NCI-H146 treated with DMSO at 0.1 percent for 48 hours (cell line): ENCODE measurements around the gene CHIA.
"Not testable (repeated sequence)": the region's sequence is repeated elsewhere in the genome, so short reads cannot be mapped to it uniquely, and the experiment has no call there.

Experiments
- DNase-seq: peaks from one replicate; lab custom pipeline; 2025; ENCODE audit not compliant: unreplicated experiment; lab: John Stamatoyannopoulos, UW

CHIA gene

DNA sequence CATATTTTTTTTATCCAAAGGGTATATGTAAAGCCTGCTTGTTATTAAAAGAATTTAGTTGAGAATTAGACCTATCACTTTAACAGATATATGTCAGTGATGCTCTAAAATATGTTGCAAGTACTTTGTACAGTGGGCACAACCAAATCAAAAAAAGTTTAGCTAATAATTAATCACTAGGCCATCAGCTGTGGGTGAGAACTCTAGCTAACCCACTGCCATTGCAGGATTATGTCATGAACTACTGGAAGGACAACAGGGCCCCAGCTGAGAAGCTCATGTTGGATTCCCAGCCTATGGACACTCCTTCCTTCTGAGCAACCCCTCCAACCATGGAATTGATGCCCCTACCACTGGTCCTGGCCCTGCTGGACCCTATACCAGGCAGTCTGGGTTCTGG is 6.8 kb upstream of the CHIA start:
- DNase-seq: no peak

DNA sequence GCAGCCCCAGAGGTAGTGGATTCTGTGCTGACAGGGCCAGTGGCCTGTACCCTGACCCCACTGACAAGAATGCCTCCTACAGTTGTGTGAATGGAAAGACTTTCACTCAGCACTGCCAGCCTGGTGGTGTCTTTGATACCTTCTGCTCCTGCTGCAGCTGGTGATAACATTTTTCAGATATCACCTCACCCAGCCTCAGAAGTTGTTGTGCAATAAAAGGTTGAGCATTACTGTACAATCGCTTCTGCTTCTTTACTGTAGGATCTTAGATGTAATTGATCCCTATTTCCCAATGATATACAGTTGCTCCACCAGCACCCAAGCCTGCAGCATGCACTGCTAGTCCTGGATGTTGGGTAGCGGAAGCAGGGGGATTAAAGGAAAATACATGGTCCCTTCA is 4.8 kb upstream of the CHIA start:
- DNase-seq: no peak

DNA sequence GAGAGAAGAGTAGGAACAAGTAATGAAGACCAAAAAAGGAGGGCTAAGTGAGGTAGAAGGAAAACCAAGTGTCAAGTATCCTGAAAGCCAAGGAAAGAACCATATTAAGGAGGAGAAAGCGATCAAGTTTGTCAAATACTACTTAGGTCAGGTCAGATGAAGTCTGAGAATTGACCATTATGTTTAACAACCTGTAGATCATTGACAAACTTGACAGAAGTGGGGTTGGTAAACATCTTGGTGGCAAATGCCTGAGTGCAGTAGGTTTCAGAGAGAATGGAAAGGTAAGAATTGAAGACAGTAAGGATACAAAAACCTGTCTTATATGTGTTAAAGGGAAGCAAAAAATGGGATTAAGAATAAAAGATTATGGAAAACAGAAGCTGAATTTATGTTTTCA is 3.7 kb upstream of the CHIA start:
- no peak for DNase-seq

DNA sequence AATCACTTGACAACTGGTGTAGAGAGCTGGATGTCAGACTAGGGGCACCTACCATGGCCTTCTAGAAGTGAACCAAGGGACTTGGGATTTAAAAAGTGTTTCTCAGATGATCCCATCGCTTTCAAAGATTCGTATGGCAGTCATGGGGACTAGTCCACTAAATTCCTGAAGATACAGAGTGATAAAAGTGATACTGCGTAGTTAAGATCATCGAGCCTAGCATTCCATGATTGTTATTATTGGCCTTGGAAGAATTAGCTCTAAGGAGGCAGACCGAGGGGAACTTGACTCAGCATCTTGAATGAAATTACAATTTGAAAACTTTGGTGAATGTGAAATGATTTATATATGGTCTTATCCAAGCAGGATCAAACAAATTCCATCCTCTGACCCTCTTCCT is 1.3 kb upstream of the CHIA start:
- DNase-seq: no peak

DNA sequence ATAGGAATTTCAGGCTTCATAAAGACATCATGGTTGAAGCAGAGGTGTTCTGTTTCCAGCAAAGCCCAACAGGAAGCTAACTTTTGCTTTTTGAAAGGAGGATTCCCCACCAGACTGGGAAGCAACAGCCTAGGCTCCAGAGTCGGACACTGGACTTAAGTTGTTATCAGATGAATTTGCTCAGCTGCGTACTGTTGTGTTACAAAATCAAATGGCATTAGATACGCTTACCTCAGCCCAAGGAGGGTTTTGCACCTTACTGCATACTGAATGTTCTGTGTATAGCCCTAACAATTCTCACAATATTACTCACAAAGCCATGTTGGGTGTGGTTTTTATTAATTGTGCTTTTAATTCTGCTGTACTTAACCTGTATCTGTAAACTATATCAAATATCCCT is 547 bp upstream of the CHIA start:
- DNase-seq: no peak

DNA sequence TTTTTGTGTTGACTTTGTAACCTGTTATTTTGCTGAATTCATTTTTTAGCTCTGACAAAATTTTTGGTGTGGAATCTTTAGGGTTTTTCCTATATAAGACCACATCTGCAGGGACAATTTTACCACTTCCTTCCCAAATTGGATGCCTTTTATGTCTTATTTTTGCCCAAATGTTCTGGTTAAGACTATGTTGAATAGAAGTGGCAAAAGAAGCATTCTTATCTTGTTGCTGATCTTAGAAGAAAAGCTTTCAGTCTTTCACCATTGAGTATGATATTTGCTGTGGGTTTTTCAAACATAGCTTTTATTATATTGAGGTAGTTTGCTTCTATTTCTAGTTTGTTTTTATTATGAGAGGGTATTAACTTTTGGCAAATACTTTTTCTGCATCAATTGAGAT is 3.7 kb downstream of the CHIA start:
- no peak for DNase-seq

DNA sequence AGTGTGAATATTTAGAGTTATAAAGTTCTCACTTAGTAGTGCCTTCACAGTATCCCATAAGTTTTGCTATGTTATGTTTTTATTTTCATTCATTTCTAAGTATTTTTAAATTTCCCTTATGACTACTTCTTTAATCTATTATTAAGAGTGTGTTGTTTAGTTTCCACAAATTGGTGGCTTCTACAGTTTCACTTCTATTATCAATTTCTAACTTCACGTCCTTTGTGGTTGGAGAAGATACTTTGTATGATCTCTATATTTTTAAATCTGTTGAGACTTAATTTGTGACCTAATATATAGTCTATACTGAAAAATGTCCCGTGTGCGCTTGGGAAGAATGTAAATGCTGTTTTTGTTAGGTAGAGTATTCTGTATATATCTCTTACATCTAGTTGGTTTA is 11.7 kb downstream of the CHIA start:
- no peak for DNase-seq

DNA sequence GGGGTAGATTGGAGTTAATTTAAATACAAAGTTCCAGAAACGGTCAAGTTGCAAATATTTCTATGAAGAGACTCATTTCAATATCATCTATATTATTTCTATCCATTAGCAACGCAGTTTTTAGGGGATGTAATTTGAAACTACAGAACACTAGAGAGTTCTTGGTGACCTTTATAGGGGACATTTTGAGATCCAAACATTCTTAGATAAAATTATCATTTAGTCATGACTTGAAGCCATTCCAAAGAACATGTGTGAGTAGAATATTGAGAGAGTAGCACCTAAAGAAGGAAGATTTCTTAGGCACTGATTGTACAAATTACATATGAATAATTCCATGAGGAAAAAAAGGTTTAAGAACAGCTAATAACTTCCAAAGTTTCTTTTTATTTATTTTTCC is 19.0 kb downstream of the CHIA start:
- DNase-seq: no peak

DNA sequence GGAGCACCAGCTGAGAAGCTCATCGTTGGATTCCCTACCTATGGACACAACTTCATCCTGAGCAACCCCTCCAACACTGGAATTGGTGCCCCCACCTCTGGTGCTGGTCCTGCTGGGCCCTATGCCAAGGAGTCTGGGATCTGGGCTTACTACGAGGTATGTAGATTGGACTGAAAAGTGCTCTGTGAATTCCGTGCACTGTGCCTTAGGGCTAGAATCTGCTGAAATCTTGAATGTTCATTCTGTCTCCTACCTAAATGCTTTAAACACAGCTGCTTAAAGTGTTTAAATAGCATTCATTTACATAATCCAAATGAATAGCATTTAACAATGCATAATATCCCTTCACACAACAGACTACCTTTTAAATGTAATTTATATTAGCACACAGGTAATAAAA is 27.9 kb downstream of the CHIA start:
- no peak for DNase-seq

DNA sequence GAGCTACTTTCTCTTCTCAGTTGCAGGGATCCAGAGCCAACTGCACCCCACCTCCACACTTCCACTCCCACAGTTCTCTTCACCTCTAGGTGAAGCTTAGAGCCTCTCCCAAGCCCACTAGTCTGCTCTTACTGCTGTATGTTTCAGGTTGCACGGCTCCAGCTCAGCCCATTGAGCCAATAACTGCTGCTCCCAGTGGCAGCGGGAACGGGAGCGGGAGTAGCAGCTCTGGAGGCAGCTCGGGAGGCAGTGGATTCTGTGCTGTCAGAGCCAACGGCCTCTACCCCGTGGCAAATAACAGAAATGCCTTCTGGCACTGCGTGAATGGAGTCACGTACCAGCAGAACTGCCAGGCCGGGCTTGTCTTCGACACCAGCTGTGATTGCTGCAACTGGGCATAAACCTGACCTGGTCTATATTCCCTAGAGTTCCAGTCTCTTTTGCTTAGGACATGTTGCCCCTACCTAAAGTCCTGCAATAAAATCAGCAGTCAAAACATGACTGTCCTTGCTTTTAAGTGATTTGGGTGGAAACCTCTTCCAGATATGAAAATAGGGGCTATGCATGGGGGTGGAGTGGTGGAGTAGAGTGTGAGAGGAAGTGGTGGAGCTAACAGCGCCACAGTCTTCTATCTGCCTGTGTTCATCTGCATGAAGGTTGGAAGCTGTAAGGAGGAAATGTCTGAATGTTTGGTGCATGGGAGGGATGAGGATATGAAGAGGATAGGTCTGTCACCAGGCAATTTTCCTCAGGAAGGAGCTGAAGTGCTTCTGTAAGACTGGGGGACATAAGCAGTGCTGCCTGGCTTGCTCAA is 29.6 kb downstream of the CHIA start:
- no peak for DNase-seq

DNA sequence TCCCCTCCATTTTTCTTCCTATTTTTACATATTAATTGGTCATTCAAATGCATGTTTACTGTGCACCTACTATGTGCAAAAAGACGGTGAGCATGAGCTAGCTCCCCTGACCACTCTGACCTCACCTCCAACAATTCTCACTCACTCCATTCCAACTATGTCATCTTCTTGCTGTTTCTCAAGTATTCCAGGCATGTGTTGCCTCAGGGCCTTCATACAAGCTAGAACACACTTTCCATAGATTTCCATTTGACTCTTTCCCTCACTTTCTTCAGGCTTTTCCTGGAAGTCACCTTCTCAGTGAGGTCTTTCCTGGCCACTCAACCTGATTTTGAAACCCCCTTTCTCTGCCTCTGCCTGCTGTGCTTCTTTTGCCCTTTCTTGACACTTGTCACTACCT is 32.6 kb downstream of the CHIA start:
- DNase-seq: no peak

DNA sequence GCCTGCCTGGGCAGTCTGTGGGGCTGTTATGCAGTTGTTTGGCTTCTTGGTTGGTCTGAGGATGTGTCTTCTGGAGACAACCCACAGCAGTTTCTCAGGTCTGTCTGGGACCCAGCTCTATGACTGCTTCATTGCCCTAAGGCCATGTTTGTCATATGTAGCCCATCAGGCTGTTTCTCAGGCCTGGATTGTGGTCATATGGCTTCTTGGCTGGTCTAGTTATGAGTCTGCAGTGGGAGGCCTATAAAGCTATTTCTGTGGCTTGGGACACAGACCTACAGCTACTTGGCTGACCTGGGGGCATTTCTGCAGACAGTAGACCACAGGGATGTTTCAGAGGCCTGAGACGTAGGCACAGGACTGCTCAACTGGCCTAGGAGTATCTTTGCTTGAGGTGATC is 41.5 kb downstream of the CHIA start:
- no peak for DNase-seq

DNA sequence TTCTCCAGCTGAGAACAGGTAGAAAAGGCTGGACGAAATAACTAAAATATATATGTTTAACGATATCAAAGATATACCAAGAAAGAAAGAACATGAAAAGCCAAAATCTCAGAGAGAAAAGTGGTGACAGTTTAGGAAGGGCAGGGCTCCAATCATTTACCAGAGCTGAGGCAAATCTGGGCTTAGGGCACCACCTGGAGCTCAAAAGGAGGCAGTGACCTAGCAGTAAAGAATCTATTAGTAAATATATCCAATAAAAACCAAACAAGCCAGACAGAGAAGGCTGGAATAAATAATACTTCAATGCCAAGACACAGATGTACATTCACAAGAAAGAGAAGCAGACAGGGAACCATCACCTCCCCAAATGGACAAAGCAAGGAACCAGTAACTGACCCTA is 43.5 kb downstream of the CHIA start:
- DNase-seq: no peak

DNA sequence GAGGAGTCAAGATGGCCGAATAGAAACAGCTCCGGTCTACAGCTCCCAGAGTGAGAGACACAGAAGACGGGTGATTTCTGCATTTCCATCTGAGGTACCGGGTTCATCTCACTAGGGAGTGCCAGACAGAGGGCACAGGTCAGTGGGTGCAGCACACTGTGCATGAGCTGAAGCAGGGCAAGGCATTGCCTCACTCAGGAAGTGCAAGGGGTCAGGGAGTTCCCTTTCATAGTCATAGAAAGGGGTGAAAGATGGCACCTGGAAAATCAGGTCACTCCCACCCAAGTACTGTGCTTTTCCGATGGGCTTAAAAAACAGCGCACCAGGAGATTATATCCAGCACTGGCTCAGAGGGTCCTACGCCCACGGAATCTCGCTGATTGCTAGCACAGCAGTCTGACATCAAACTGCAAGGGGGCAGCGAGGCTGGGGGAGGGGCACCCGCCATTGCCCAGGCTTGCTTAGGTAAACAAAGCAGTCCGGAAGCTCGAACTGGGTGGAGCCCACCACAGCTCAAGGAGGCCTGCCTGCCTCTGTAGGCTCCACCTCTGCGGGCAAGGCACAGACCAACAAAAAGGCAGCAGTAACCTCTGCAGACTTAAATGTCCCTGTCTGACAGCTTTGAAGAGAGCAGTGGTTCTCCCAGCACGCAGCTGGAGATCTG is 44.7 kb downstream of the CHIA start:
- DNase-seq: not testable (repeated sequence)

DNA sequence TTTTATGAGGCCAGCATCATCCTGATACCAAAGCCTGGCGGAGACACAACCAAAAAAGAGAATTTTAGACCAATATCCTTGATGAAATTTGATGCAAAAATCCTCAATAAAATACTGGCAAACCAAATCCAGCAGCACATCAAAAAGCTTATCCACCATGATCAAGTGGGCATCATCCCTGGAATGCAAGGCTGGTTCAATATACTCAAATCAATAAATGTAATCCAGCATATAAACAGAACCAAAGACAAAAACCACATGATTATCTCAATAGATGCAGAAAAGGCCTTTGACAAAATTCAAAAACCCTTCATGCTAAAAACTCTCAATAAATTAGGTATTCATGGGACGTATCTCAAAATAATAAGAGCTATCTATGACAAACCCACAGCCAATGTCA is 48.2 kb downstream of the CHIA start:
- not testable (repeated sequence) for DNase-seq

DNA sequence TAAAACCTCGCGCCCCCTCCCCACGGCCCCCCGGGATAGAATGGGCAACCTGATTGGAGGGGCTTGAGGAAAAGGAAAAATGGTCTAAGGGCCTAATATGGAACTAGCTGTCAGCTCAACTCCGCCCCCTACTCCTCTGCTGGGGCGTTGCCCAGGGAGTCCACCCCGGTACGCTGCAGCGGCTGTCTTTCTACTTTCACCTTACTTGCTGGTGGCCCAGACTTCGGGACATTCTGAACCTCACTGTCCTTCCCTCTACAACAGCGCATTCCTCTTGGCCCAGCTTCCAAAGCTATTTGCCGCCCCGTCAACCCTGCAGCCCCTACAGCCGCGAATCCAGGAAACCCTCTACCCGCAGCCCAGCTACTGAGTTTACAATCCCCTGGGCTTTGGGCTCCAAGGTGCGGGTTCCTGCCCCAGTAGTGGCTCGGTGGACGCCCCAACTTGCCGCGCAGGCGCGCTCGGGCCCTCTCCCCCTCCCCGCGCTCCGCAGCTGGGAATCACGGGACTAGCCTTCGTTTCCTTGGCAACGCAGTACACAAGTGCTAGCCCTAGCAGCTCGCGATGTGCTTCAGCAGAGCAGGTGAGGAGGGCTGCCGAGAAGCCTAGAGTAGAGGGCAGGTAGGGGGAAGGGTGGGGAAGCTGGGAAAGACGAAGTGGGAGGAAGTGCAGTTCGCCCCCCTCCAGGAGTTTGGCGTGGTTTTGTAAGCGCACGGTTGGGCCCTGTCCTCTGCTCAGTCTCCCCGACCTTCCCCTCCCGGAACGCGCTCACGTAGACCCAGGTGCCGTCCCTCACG is 55.6 kb downstream of the CHIA start:
- DNase-seq: peak; percentile 64

DNA sequence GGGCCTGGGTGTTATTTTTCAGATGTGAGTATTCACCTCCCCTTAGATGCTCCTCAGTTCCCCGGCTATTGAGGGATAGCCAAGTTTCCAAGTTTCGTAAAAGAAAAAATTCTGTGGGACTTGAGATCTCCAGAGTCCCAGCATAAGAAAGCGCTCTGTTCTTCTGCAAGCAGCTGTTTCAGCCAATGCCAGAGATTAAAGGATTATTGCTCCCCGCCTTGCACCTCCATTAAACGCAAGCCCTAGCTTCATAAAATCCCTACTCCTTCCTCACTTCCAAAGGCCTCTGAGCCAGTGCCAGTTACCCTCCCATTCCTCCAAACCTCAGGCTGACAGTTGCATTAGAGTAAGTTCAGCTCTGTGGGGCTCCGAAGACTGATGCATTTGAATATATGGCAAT is 56.4 kb downstream of the CHIA start:
- DNase-seq: no peak

DNA sequence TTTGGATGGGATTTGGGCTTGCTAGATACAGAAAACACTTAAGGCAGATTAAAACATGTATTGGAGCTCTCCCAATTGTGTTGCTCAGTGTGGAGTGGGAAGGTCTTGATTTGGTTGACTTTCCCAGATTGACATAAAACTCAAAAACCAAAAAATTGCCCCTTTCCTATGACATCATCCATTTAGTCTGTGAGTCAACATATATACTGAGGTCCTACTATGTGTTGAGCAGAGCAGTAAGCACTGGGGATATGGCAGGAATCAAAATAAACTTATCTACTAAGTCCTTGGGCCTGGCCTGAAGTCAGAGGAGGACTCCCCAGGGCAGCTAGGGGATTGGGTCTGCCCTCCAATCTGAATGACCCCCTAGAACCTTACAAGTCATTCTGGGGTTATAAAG is 61.0 kb downstream of the CHIA start:
- DNase-seq: no peak

DNA sequence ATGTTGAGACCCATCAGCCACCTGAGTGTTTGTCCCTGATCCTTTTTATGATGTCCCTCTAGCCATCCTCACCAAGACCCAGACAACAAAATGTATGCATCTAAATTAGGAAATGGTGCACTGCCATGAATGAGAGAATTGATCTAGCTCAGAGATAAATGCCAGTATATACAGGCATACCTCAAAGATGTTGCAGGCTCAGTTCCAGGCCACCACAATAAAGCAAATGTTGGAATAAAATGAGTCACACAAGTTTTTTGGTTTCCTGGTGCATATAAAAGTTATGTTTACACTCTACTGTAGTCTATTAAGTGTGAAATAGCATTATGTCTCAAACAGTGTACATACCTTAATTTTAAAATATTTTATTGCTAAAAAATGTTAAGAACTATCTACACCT is 63.9 kb downstream of the CHIA start:
- no peak for DNase-seq

DNA sequence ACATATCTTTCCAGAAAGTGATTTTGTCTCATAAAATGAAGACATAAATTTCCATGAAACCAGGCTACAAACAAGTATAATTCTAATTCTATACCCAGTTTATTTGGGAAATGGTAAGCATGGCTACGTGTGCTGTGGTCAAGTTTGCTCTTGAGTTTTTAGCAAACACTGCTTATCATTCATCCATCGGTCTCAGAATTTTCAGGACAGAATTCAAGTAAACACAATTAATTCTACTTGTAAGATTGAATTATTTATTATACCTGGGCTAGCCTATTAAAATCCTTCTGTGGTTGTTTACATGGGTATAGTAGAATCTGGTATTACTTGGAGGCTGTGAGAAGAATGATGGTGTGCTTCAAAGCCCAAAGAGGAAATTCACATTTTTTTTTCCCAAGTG is 68.3 kb downstream of the CHIA start:
- no peak for DNase-seq

DNA sequence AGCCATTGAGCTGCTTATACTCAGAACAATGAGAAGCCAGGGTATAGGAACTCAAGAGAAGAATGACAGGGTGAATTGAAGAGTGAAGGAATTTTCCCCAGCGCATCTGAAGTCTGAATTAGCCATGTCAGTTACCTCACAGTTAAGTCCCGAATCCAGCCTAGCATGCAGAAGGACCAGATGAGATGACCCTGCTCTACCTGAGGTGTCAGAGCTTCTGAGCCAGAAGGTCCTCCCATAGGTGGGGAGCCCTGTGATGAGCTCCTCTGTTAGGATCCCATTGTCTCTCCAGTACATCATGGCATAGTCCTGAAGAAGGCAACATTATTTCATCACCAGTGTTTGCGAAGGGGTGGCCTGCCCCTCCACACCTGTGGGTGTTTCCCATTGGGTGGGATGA is 68.7 kb downstream of the CHIA start:
- DNase-seq: no peak

DNA sequence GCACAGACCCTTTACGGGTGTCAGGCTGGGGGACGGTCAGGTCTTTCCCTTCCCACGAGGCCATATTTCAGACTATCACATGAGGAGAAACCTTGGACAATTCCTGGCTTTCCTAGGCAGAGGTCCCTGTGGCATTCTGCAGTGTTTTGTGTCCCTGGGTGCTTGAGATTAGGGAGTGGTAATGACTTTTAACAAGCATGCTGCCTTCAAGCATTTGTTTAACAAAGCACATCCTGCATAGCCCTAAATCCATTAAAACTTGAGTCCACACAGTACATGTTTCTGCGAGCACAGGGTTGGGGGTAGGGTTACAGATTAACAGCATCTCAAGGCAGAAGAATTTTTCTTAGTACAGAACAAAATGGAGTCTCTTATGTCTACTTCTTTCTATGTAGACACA is 69.6 kb downstream of the CHIA start:
- DNase-seq: not testable (repeated sequence)
